ENCODE results near the gene ATF7IP.
A peak's percentile ranks its signal among the peaks of the same experiment; 100 is the strongest.

Gene ATF7IP

DNA sequence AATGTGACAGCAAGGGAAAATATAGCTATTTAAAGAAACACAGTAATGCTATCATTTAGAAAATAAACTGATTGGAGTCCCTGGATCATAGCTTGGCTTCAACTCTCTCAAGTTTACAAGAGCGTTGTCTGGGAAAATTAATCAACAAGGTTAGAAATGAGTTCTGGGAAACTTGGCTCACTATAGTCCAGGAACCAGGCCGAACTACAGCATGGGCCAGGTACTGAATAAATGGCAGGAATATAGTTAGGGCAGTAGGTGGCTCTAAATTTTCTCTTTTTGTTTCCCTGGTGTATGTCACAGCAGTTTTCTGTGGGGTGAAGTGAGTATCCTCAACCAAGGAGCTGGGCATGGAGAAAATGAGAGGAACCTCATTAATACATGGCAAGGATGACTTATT is 129.8 kb downstream of the ATF7IP start:
- H3K9me3 Mint-ChIP-seq, result peaks cover 17% of the 10 kb centered on the region
- no peak for DNase-seq
- no peak overlapping the region for H3K4me3 Mint-ChIP-seq
- H3K27ac Mint-ChIP-seq, result no peak overlapping the region
- TF ChIP-seq, protein P1, sequence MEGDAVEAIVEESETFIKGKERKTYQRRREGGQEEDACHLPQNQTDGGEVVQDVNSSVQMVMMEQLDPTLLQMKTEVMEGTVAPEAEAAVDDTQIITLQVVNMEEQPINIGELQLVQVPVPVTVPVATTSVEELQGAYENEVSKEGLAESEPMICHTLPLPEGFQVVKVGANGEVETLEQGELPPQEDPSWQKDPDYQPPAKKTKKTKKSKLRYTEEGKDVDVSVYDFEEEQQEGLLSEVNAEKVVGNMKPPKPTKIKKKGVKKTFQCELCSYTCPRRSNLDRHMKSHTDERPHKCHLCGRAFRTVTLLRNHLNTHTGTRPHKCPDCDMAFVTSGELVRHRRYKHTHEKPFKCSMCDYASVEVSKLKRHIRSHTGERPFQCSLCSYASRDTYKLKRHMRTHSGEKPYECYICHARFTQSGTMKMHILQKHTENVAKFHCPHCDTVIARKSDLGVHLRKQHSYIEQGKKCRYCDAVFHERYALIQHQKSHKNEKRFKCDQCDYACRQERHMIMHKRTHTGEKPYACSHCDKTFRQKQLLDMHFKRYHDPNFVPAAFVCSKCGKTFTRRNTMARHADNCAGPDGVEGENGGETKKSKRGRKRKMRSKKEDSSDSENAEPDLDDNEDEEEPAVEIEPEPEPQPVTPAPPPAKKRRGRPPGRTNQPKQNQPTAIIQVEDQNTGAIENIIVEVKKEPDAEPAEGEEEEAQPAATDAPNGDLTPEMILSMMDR (IDR thresholded peaks at IDR 0.05), result no peak
- H3K4me1 Mint-ChIP-seq, result no peaks in the 10 kb centered on the region
- no peaks in the 10 kb centered on the region for H3K27me3 Mint-ChIP-seq (ENCODE audit: low read depth, poor library complexity)
- peaks cover 90% of the 10 kb centered on the region for H3K36me3 Mint-ChIP-seq (ENCODE audit: low read depth)

DNA sequence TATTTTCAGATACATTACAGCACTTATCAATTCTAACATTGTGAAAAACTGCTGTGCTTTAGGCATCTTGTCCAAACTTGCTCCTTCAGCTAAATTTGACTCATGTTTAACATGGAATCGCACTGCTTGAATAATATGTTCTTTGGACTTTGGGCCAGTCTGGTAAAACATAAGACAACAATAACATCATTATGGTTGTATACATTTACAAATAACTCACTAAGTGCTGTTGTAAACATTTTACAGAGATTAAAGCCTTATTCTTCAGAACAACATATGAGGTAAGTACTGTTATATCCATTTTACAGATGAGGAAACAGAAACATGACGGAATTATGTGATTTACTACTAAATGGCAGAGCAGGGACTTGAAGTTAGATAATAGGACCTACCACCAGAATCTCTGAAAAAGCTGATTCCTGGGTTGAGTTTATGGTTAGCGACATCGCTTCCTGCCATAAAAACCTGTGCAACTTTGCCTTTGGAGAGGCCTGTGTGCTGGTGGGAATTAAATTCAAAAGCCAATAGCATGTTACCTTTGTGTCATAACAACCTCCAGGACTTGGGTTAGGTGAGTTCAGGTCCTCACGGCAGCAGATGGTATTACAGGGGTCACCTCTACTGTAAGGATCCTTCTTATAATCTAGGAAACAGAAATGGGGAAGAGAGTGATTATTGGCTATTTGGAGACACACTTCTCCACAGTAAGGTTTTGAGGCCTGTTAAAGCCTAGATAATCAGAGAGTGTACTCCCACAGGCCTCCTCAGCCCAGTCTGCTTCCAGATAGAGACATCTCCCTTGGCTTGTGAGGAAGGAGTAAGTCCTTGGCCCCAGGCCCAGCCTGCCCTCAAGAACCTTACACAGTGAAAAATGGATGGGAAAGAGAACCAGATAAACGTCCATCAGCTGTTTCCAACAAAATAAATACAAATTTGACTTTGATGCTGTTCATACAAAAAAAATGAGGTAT is 140.4 kb downstream of the ATF7IP start:
- no peak overlapping the region for H3K27ac Mint-ChIP-seq
- no peak overlapping the region for H3K4me3 Mint-ChIP-seq
- DNase-seq, result no peak
- peaks cover 60% of the 10 kb centered on the region for H3K36me3 Mint-ChIP-seq (ENCODE audit: low read depth)
- H3K9me3 Mint-ChIP-seq, result no peaks in the 10 kb centered on the region
- TF ChIP-seq, protein P1 (IDR thresholded peaks at IDR 0.05), result no peak
- no peaks in the 10 kb centered on the region for H3K4me1 Mint-ChIP-seq
- H3K27me3 Mint-ChIP-seq (ENCODE audit: low read depth, poor library complexity), result no peaks in the 10 kb centered on the region

- H3K27ac Mint-ChIP-seq, result peak overlapping the region; percentile 70
These were observed 145.1 kb downstream of the ATF7IP start for GRCh38 chr12:14510574-14510973.

GRCh38 chr12:14514154-14514842 is 148.8 kb downstream of the ATF7IP start:
- no peak for DNase-seq
- H3K4me1 Mint-ChIP-seq, result peaks cover 6% of the 10 kb centered on the region
- no peaks in the 10 kb centered on the region for H3K27me3 Mint-ChIP-seq (ENCODE audit: low read depth, poor library complexity)
- H3K36me3 Mint-ChIP-seq (ENCODE audit: low read depth), result peaks cover 29% of the 10 kb centered on the region
- no peaks in the 10 kb centered on the region for H3K9me3 Mint-ChIP-seq
- H3K4me3 Mint-ChIP-seq, result no peak overlapping the region
- TF ChIP-seq, protein P1 (IDR thresholded peaks at IDR 0.05), result no peak
- H3K27ac Mint-ChIP-seq, result no peak overlapping the region

More at GRCh38 chr12:14510574-14510973, 145.1 kb downstream of the ATF7IP start:
- Mint-ChIP-seq H3K4me1 (no peaks in the 10 kb centered on the region), H3K9me3 (no peaks in the 10 kb centered on the region), H3K27me3 (ENCODE audit: low read depth, poor library complexity) (no peaks in the 10 kb centered on the region), H3K4me3 (no peak overlapping the region), H3K36me3 (ENCODE audit: low read depth) (peaks cover 38% of the 10 kb centered on the region)
- no peak for DNase-seq
- TF ChIP-seq, protein P1 (IDR thresholded peaks at IDR 0.05), result no peak

DNA sequence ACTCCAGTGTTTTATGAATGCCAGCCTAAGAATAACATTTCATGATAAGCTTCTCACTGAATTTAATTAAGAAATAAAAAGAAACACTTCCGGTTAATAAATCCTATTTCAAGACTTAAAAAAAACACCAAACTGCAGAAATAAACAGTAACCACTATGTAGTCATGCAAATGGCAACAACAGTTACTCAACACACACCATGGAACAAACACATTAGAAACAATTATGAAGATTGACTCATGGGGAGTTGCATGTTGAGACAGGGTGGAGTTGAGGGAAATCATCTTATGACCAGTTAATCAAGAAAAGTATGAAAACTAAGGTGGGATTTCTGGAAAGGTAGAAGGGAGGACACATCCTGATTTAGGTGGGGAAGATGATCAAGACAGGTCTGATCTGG is 149.5 kb downstream of the ATF7IP start:
- TF ChIP-seq, protein P1 (IDR thresholded peaks at IDR 0.05), result no peak
- peaks cover 3% of the 10 kb centered on the region for H3K9me3 Mint-ChIP-seq
- DNase-seq, result no peak
- H3K27me3 Mint-ChIP-seq (ENCODE audit: low read depth, poor library complexity), result no peaks in the 10 kb centered on the region
- peak overlapping the region; percentile 26 for H3K27ac Mint-ChIP-seq
- peaks cover 28% of the 10 kb centered on the region for H3K36me3 Mint-ChIP-seq (ENCODE audit: low read depth)
- no peak overlapping the region for H3K4me3 Mint-ChIP-seq
- H3K4me1 Mint-ChIP-seq, result peaks cover 6% of the 10 kb centered on the region
